Panc1 (cell line): Measurements from ENCODE around the gene GMPR2.

Experiments
- TCF7L2 ChIP-seq: IDR thresholded peaks from 2 replicates; pipeline ENCODE4 v1.6.1; 2011; ENCODE audit warnings: mild to moderate bottlenecking, low read depth, low read length, inconsistent platforms
- TF ChIP-seq, protein P1 (sequence below): fragments of 450-650 bp; IDR thresholded peaks from 2 replicates; pipeline ENCODE4 v1.5.1; 2017; ENCODE audit warnings: mild to moderate bottlenecking

- TF ChIP-seq, protein P1, sequence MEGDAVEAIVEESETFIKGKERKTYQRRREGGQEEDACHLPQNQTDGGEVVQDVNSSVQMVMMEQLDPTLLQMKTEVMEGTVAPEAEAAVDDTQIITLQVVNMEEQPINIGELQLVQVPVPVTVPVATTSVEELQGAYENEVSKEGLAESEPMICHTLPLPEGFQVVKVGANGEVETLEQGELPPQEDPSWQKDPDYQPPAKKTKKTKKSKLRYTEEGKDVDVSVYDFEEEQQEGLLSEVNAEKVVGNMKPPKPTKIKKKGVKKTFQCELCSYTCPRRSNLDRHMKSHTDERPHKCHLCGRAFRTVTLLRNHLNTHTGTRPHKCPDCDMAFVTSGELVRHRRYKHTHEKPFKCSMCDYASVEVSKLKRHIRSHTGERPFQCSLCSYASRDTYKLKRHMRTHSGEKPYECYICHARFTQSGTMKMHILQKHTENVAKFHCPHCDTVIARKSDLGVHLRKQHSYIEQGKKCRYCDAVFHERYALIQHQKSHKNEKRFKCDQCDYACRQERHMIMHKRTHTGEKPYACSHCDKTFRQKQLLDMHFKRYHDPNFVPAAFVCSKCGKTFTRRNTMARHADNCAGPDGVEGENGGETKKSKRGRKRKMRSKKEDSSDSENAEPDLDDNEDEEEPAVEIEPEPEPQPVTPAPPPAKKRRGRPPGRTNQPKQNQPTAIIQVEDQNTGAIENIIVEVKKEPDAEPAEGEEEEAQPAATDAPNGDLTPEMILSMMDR = no peak
- TF ChIP-seq TCF7L2 = no peak
Measured at GRCh38 chr14:24194186-24194872, 38.4 kb upstream of the GMPR2 start.
